ENCODE results near the gene RPS6KA5.

GRCh38 chr14:90874599-90874998, 185.8 kb downstream of the RPS6KA5 start:
- no peak for TF ChIP-seq CTCF (IDR thresholded peaks at IDR 0.05; ENCODE audit: low read length)
- TF ChIP-seq EZH2 (IDR thresholded peaks at IDR 0.05; ENCODE audit: borderline replicate concordance, low read length) = no peak
